ENCODE measurements around the gene NXPH3. TPM values are rescaled to one million over a fixed set of nuclear protein-coding genes. Genes with fewer than 3 reads are reported as not detected.

Gene NXPH3
- total and polyA plus RNA-seq, 9 of the 15 experiments (the other 6 are each of a cell fraction or from before 2014, with no cell fraction given) = 0.04 to 0.27 (median 0.07) TPM; not detected in 2

DNA sequence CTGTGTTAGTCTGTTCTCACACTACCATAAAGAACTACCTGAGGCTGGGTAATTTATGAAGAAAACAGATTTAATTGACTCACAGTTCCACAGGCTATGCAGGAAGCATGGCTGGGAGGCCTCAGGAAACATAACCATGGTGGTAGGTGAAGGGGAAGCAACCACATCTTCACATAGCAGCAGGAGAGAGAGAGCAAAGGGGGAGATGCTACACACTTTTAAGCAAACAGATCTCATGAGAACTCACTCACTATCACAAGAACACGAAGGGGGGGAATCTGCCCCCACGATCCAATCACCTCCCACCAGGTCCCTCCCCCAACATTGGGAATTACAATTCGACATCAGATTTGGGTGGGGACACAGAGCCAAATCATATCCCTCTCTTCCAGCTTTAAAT is 31.8 kb upstream of the NXPH3 start:
- Histone ChIP-seq H3K27ac (ENCODE audit: extremely low read depth, low read depth, low read length) (no peak overlapping the region), H3K9me1 (ENCODE audit: control insufficient read depth, insufficient read depth, low read length) (no peaks in the 10 kb centered on the region), H3K4me1 (replicated peaks in 1 of 2; ENCODE audit: control insufficient read depth in 2 of 2, insufficient read depth in 2 of 2, low read length in 2 of 2) (peaks cover 0 to 4% of the 10 kb centered on the region in 2 experiments; a peak in 1 of 5 replicates), H3K9me3 (replicated peaks; ENCODE audit: control insufficient read depth, insufficient read depth, low read depth, low read length) (no peaks in the 10 kb centered on the region), H2AFZ (ENCODE audit: low read depth, low read length) (no peak overlapping the region), H3K4me2 (ENCODE audit: insufficient read depth, low read length) (no peak overlapping the region), H3K79me2 (ENCODE audit: control insufficient read depth, insufficient read depth, low read length) (no peaks in the 10 kb centered on the region), H3K27me3 (ENCODE audit: control insufficient read depth in 2 of 2, insufficient read depth in 2 of 2, low read length in 2 of 2) (peaks cover 3 to 20% of the 10 kb centered on the region in 2 experiments; a peak in 4 of 5 replicates), H3K9ac (ENCODE audit: insufficient read depth in 1 of 2, low read depth in 2 of 2, low read length in 2 of 2) (no peak overlapping the region), H3K4me3 (no peak overlapping the region), H3K36me3 (ENCODE audit: control insufficient read depth, insufficient read depth, low read length) (no peaks in the 10 kb centered on the region), H4K20me1 (replicated peaks; ENCODE audit: control insufficient read depth, insufficient read depth, low read length) (no peaks in the 10 kb centered on the region; the same call in 1 of the 2 replicates)
- ATAC-seq (no peak), DNase-seq (ENCODE audit: extremely low read depth in 1 of 4, low spot score in 3 of 4) (no peak), FAIRE-seq (no peak)
- BruUV-seq (replicated peaks) = no TSS peak
- intact Hi-C loops (cut with micrococcal nuclease) (no loop called here), in situ Hi-C loops (cut with MboI) (loop anchor here (5.0 kb wide), 1 partner anchor 42 kb away; no protein-coding TSS in a partner anchor)
- POLR2A ChIA-PET = no interaction called here
- CTCF ChIA-PET (ENCODE audit: low intra/inter-chr PET ratio) = no interaction called here
- 0% methylated on average over 3 of the region's 3 CpGs for WGBS (ENCODE audit: insufficient coverage, low coverage, missing lambda C conversion rate)
- TF ChIP-seq HIVEP1 (CRISPR knock-in tag; IDR thresholded peaks at IDR 0.05) (no peak), ZFPM2 (CRISPR knock-in tag; IDR thresholded peaks at IDR 0.05) (no peak), MAFF (IDR thresholded peaks at IDR 0.05; ENCODE audit: low read length) (no peak), ZNF696 (CRISPR knock-in tag; conservative IDR thresholded peaks at IDR 0.05) (no peak), ZNF77 (CRISPR knock-in tag; IDR thresholded peaks at IDR 0.05) (no peak), IRF2 (CRISPR knock-in tag; IDR thresholded peaks at IDR 0.05) (no peak), IFI16 (CRISPR knock-in tag; IDR thresholded peaks at IDR 0.05) (no peak), KDM1A (IDR thresholded peaks at IDR 0.05) (no peak), NCOA2 (IDR thresholded peaks at IDR 0.05; ENCODE audit: partially characterized antibody in 2 of 2) (no peak), ZNF277 (CRISPR knock-in tag; IDR thresholded peaks at IDR 0.05; ENCODE audit: borderline replicate concordance) (no peak), POLR2H (tag; IDR thresholded peaks at IDR 0.05; ENCODE audit: low read depth) (no peak), PRDM10 (IDR thresholded peaks at IDR 0.05; ENCODE audit: partially characterized antibody) (no peak), BRCA1 (IDR thresholded peaks at IDR 0.05) (no peak), BRCA1 (CRISPR knock-in tag; IDR thresholded peaks at IDR 0.05) (no peak), KDM2B (CRISPR knock-in tag; IDR thresholded peaks at IDR 0.05) (no peak), RBM15 (IDR thresholded peaks at IDR 0.05; ENCODE audit: insufficient read depth, low read length) (no peak)
- TF ChIP-seq, protein P1, sequence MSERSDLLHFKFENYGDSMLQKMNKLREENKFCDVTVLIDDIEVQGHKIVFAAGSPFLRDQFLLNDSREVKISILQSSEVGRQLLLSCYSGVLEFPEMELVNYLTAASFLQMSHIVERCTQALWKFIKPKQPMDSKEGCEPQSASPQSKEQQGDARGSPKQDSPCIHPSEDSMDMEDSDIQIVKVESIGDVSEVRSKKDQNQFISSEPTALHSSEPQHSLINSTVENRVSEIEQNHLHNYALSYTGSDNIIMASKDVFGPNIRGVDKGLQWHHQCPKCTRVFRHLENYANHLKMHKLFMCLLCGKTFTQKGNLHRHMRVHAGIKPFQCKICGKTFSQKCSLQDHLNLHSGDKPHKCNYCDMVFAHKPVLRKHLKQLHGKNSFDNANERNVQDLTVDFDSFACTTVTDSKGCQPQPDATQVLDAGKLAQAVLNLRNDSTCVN (CRISPR knock-in tag; IDR thresholded peaks at IDR 0.05) = no peak

Data from K562 (cell line).